ENCODE results near the gene TARP.

TARP gene

GRCh38 chr7:38308140-38308539, 34.7 kb upstream of the TARP start:
- WGBS, 2 experiments (ENCODE audit: extremely low coverage in 2 of 2, insufficient read length in 1 of 2) = no CpG with 5 or more reads among the region's 2 CpGs

More at GRCh38 chr7:38308140-38308539, 34.7 kb upstream of the TARP start:
- no peak overlapping the region for H2BK5ac ChIP-seq (ENCODE audit: low read depth, low read length, poor library complexity, severe bottlenecking)
- no peak overlapping the region for H4K8ac ChIP-seq (ENCODE audit: low read depth in 2 of 2, low read length in 2 of 2)
- no peaks in the 10 kb centered on the region; the same call in 1 of the 2 replicates for H3K9me1 ChIP-seq (ENCODE audit: insufficient read depth, low read length)
- DNase-seq (no peak), ATAC-seq (ENCODE audit: low read depth) (no peak)
- CTCF ChIA-PET = interaction anchor here (1.0 kb wide), 1 partner anchor 10 kb away, joined by 3 read pairs; no protein-coding TSS in a partner anchor
- no peak overlapping the region for H3K18ac ChIP-seq (ENCODE audit: low read depth, low read length)
- H4K20me1 ChIP-seq (ENCODE audit: insufficient read depth, low read length) = no peaks in the 10 kb centered on the region
- no peak overlapping the region for H3K27ac ChIP-seq (ENCODE audit: insufficient read depth, low read length)
- no peak overlapping the region for H3K56ac ChIP-seq (ENCODE audit: extremely low read depth, insufficient read depth, low read length)
- no peak overlapping the region for H3K14ac ChIP-seq (replicated peaks; ENCODE audit: low read depth, low read length)
- H2BK15ac ChIP-seq (ENCODE audit: low read depth, low read length) = no peak overlapping the region
- intact Hi-C loops (cut with micrococcal nuclease) = no loop called here
- H3K9me3 ChIP-seq (ENCODE audit: control insufficient read depth, insufficient read depth, low read length) = peaks cover 2% of the 10 kb centered on the region; the same call in 1 of the 2 replicates
- H3K4me1 ChIP-seq (ENCODE audit: control insufficient read depth, insufficient read depth, low read length) = peaks cover 2% of the 10 kb centered on the region; the same call in 1 of the 2 replicates
- in situ Hi-C loops (cut with MboI; ENCODE audit: low sequenced_read_pairs) = no loop called here
- H2BK20ac ChIP-seq (ENCODE audit: low read depth, low read length) = no peak overlapping the region
- no peak overlapping the region for H4K91ac ChIP-seq (ENCODE audit: insufficient read depth, low read depth, low read length)
- no peak overlapping the region for H3K4ac ChIP-seq (ENCODE audit: low read depth, low read length)
- no peak overlapping the region for H3K4me2 ChIP-seq (ENCODE audit: low read depth, low read length)
- H3K27me3 ChIP-seq (ENCODE audit: control insufficient read depth, insufficient read depth, low read length) = peaks cover 25% of the 10 kb centered on the region
- H2BK120ac ChIP-seq (ENCODE audit: low read depth, low read length) = no peak overlapping the region
- H3K79me1 ChIP-seq (ENCODE audit: low read depth in 1 of 2, low read length in 2 of 2) = no peaks in the 10 kb centered on the region
- H3K4me3 ChIP-seq (ENCODE audit: insufficient read depth, low read depth, low read length) = no peak overlapping the region
- no peak overlapping the region for H4K5ac ChIP-seq (ENCODE audit: low read depth, low read length)
- no peak overlapping the region for H2AK9ac ChIP-seq (replicated peaks; ENCODE audit: low read depth, low read length, poor library complexity)
- no peak overlapping the region for H3K9ac ChIP-seq (ENCODE audit: low read depth, low read length)
- no peaks in the 10 kb centered on the region for H3K36me3 ChIP-seq (ENCODE audit: control insufficient read depth, insufficient read depth, low read length)
- no peak for TF ChIP-seq RCOR1 (IDR thresholded peaks at IDR 0.05; ENCODE audit: insufficient replicate concordance, low read length)
- no peak for TF ChIP-seq MAZ (IDR thresholded peaks at IDR 0.05; ENCODE audit: borderline replicate concordance, low read depth, low read length)
- no peak for TF ChIP-seq MAFK (IDR thresholded peaks at IDR 0.05; ENCODE audit: low read depth, low read length)
- TF ChIP-seq FOS (IDR thresholded peaks at IDR 0.05; ENCODE audit: low read depth, low read length) = no peak
- no peak for TF ChIP-seq RFX5 (IDR thresholded peaks at IDR 0.05; ENCODE audit: low read depth, low read length)
- TF ChIP-seq MXI1 (IDR thresholded peaks at IDR 0.05; ENCODE audit: borderline replicate concordance, low read depth, low read length) = no peak
- POLR2A ChIA-PET (ENCODE audit: unreplicated experiment) = no interaction called here
- BruUV-seq (replicated peaks) = no TSS peak
- dilution Hi-C loops (cut with HindIII; ENCODE audit: low sequenced_read_pairs, unreplicated experiment) = no loop called here
- H2AFZ ChIP-seq (replicated peaks; ENCODE audit: low read length, poor library complexity) = no peak overlapping the region
- no peak overlapping the region for H3K23ac ChIP-seq (ENCODE audit: low read depth, low read length)
- no peak overlapping the region for H2AK5ac ChIP-seq (ENCODE audit: low read depth, low read length)
